SU-DHL-6 (cell line): ENCODE data around the gene SCYGR4.

Experiments
- CTCF ChIP-seq: fragments of 200-600 bp; sonication (generic); IDR thresholded peaks from one replicate; pipeline ENCODE4 v1.5.1; 2017; ENCODE audit warnings: antibody characterized with exemption, mild to moderate bottlenecking, low read length, moderate library complexity; ENCODE audit not compliant: insufficient read depth, poor library complexity, severe bottlenecking
- EZH2phosphoT487 ChIP-seq: fragments of 200-600 bp; sonication (generic), shearing (Covaris generic); conservative IDR thresholded peaks from 2 replicates; pipeline ENCODE4 v1.6.1; 2018; ENCODE audit warnings: mild to moderate bottlenecking, antibody characterized with exemption, low read length, moderate library complexity, mixed read lengths

- no peak for TF ChIP-seq CTCF
- no peak for TF ChIP-seq EZH2phosphoT487
Observed at GRCh38 chr2:227597998-227598397, 19.3 kb upstream of the SCYGR4 start.
